Upper lobe of left lung (tissue), 4 donors: ENCODE data around the gene CLEC4D.

Experiments used
- POLR2A ChIP-seq, 4 donors: fragments of 450-650 bp; IDR thresholded peaks; one replicate each; pipeline ENCODE4 v1.5.1; 2016 to 2017; ENCODE audit warnings: antibody characterized with exemption in 4 of 4, mild to moderate bottlenecking in 2 of 4
- TF ChIP-seq, protein P1 (sequence below), 6 experiments: fragments of 450-650 bp in 4 of 6; fragments of 200-600 bp in 2 of 6; sonication (generic) in 2 of 6; IDR thresholded peaks; one replicate each; pipeline ENCODE4 v1.5.1; 2016 to 2019; ENCODE audit warnings: antibody characterized with exemption in 6 of 6

DNA sequence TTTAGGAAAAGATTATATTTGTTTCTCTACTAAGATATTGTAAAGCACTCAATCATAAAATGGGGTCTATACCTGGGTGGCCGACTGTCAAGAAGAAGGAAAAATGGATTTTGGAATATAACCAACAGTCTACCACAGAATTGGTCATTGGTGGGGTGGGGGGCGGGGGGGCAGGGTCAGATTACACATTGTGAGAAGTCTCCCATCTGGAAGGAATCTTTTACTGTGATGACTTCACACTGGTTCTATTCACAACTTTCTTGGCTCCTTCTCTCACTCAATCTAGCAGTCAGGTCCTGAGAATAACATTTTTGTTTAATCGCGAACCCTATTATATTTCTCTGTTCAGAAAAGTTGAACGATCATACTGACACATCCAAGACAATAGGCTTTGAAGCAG, 36.1 kb downstream of the CLEC4D start:
- TF ChIP-seq, protein P1, sequence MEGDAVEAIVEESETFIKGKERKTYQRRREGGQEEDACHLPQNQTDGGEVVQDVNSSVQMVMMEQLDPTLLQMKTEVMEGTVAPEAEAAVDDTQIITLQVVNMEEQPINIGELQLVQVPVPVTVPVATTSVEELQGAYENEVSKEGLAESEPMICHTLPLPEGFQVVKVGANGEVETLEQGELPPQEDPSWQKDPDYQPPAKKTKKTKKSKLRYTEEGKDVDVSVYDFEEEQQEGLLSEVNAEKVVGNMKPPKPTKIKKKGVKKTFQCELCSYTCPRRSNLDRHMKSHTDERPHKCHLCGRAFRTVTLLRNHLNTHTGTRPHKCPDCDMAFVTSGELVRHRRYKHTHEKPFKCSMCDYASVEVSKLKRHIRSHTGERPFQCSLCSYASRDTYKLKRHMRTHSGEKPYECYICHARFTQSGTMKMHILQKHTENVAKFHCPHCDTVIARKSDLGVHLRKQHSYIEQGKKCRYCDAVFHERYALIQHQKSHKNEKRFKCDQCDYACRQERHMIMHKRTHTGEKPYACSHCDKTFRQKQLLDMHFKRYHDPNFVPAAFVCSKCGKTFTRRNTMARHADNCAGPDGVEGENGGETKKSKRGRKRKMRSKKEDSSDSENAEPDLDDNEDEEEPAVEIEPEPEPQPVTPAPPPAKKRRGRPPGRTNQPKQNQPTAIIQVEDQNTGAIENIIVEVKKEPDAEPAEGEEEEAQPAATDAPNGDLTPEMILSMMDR (IDR thresholded peaks at IDR 0.05): no peak
- TF ChIP-seq POLR2A (IDR thresholded peaks at IDR 0.05): no peak
